HG03520 (cell line): ENCODE data around the gene CEACAM5.
"Not testable (repeated sequence)": the region's sequence is repeated elsewhere in the genome, so short reads cannot be mapped to it uniquely, and the experiment has no call there.

Source experiments
- ATAC-seq: cut with Tn5 transposase; IDR thresholded peaks from one replicate; pipeline ENCODE4 v1.9.1; 2021; ENCODE audit warnings: mild to moderate bottlenecking, moderate library complexity; ENCODE audit not compliant: unreplicated experiment

The CEACAM5 gene

DNA sequence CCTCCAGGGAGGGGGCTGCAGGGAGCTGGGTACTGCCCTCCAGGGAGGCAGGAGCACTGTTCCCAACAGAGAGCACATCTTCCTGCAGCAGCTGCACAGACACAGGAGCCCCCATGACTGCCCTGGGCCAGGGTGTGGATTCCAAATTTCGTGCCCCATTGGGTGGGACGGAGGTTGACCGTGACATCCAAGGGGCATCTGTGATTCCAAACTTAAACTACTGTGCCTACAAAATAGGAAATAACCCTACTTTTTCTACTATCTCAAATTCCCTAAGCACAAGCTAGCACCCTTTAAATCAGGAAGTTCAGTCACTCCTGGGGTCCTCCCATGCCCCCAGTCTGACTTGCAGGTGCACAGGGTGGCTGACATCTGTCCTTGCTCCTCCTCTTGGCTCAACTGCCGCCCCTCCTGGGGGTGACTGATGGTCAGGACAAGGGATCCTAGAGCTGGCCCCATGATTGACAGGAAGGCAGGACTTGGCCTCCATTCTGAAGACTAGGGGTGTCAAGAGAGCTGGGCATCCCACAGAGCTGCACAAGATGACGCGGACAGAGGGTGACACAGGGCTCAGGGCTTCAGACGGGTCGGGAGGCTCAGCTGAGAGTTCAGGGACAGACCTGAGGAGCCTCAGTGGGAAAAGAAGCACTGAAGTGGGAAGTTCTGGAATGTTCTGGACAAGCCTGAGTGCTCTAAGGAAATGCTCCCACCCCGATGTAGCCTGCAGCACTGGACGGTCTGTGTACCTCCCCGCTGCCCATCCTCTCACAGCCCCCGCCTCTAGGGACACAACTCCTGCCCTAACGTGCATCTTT is 7.8 kb upstream of the CEACAM5 start:
- no peak for ATAC-seq

DNA sequence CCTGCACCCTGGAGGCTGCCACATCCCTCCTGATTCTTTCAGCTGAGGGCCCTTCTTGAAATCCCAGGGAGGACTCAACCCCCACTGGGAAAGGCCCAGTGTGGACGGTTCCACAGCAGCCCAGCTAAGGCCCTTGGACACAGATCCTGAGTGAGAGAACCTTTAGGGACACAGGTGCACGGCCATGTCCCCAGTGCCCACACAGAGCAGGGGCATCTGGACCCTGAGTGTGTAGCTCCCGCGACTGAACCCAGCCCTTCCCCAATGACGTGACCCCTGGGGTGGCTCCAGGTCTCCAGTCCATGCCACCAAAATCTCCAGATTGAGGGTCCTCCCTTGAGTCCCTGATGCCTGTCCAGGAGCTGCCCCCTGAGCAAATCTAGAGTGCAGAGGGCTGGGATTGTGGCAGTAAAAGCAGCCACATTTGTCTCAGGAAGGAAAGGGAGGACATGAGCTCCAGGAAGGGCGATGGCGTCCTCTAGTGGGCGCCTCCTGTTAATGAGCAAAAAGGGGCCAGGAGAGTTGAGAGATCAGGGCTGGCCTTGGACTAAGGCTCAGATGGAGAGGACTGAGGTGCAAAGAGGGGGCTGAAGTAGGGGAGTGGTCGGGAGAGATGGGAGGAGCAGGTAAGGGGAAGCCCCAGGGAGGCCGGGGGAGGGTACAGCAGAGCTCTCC is 6.9 kb upstream of the CEACAM5 start:
- ATAC-seq = no peak

DNA sequence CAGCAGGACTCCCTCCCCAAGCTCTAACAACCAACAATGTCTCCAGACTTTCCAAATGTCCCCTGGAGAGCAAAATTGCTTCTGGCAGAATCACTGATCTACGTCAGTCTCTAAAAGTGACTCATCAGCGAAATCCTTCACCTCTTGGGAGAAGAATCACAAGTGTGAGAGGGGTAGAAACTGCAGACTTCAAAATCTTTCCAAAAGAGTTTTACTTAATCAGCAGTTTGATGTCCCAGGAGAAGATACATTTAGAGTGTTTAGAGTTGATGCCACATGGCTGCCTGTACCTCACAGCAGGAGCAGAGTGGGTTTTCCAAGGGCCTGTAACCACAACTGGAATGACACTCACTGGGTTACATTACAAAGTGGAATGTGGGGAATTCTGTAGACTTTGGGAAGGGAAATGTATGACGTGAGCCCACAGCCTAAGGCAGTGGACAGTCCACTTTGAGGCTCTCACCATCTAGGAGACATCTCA is 6.2 kb upstream of the CEACAM5 start:
- no peak for ATAC-seq

DNA sequence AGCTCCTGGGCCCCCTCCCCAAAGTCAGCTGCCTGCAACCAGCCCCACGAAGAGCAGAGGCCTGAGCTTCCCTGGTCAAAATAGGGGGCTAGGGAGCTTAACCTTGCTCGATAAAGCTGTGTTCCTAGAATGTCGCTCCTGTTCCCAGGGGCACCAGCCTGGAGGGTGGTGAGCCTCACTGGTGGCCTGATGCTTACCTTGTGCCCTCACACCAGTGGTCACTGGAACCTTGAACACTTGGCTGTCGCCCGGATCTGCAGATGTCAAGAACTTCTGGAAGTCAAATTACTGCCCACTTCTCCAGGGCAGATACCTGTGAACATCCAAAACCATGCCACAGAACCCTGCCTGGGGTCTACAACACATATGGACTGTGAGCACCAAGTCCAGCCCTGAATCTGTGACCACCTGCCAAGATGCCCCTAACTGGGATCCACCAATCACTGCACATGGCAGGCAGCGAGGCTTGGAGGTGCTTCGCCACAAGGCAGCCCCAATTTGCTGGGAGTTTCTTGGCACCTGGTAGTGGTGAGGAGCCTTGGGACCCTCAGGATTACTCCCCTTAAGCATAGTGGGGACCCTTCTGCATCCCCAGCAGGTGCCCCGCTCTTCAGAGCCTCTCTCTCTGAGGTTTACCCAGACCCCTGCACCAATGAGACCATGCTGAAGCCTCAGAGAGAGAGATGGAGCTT is 4.7 kb upstream of the CEACAM5 start:
- no peak for ATAC-seq

DNA sequence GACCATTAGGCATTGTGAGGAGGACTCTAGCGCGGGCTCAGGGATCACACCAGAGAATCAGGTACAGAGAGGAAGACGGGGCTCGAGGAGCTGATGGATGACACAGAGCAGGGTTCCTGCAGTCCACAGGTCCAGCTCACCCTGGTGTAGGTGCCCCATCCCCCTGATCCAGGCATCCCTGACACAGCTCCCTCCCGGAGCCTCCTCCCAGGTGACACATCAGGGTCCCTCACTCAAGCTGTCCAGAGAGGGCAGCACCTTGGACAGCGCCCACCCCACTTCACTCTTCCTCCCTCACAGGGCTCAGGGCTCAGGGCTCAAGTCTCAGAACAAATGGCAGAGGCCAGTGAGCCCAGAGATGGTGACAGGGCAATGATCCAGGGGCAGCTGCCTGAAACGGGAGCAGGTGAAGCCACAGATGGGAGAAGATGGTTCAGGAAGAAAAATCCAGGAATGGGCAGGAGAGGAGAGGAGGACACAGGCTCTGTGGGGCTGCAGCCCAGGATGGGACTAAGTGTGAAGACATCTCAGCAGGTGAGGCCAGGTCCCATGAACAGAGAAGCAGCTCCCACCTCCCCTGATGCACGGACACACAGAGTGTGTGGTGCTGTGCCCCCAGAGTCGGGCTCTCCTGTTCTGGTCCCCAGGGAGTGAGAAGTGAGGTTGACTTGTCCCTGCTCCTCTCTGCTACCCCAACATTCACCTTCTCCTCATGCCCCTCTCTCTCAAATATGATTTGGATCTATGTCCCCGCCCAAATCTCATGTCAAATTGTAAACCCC is 2.8 kb upstream of the CEACAM5 start:
- ATAC-seq = no peak

DNA sequence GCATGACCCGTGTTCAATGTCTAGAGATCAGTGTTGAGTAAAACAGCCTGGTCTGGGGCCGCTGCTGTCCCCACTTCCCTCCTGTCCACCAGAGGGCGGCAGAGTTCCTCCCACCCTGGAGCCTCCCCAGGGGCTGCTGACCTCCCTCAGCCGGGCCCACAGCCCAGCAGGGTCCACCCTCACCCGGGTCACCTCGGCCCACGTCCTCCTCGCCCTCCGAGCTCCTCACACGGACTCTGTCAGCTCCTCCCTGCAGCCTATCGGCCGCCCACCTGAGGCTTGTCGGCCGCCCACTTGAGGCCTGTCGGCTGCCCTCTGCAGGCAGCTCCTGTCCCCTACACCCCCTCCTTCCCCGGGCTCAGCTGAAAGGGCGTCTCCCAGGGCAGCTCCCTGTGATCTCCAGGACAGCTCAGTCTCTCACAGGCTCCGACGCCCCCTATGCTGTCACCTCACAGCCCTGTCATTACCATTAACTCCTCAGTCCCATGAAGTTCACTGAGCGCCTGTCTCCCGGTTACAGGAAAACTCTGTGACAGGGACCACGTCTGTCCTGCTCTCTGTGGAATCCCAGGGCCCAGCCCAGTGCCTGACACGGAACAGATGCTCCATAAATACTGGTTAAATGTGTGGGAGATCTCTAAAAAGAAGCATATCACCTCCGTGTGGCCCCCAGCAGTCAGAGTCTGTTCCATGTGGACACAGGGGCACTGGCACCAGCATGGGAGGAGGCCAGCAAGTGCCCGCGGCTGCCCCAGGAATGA is 1.5 kb upstream of the CEACAM5 start:
- no peak for ATAC-seq

DNA sequence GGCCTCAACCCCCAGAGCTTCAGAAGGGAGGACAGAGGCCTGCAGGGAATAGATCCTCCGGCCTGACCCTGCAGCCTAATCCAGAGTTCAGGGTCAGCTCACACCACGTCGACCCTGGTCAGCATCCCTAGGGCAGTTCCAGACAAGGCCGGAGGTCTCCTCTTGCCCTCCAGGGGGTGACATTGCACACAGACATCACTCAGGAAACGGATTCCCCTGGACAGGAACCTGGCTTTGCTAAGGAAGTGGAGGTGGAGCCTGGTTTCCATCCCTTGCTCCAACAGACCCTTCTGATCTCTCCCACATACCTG is 969 bp upstream of the CEACAM5 start:
- no peak for ATAC-seq

DNA sequence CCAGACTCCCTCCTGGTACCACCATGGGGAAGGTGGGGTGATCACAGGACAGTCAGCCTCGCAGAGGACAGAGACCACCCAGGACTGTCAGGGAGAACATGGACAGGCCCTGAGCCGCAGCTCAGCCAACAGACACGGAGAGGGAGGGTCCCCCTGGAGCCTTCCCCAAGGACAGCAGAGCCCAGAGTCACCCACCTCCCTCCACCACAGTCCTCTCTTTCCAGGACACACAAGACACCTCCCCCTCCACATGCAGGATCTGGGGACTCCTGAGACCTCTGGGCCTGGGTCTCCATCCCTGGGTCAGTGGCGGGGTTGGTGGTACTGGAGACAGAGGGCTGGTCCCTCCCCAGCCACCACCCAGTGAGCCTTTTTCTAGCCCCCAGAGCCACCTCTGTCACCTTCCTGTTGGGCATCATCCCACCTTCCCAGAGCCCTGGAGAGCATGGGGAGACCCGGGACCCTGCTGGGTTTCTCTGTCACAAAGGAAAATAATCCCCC is 505 bp upstream of the CEACAM5 start:
- ATAC-seq = no peak

DNA sequence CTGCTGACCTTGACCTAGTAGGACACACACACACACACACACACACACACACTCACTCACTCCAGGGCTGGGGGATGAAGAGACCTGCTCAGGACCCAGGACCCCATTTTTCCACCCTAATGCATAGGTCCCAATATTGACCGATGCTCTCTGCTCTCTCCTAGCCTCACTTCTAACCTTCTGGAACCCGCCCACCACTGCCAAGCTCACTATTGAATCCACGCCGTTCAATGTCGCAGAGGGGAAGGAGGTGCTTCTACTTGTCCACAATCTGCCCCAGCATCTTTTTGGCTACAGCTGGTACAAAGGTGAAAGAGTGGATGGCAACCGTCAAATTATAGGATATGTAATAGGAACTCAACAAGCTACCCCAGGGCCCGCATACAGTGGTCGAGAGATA is 1.1 kb downstream of the CEACAM5 start:
- not testable (repeated sequence) for ATAC-seq

DNA sequence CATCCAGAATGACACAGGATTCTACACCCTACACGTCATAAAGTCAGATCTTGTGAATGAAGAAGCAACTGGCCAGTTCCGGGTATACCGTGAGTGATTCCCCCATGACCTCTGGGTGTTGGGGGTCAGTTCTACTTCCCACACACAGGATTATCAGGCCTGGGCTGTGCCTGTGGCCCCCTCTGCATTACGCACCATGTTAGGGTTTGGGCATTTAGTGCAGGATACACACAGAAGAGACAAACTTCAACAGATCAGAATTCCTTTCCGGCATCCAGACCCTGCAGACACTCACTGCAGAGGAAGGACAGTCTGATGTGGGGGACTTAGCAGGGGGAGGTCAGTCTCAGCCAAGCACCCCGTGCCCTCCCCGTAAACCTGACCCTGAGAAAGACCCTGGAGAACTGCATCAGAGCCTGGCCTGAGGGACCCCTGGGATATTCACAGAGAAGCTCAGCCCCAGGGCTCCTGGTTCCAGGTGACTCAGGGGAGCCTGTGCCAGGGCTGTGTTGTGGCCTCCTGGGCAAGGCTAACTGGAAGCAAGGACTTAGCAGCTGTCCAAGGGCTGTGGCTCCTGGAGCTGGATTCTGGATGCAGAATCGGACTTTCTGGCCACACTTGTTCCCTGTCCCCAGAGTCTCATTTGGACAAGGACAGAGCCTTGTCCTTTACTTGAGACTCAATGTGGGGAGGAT is 1.7 kb downstream of the CEACAM5 start:
- ATAC-seq = no peak

DNA sequence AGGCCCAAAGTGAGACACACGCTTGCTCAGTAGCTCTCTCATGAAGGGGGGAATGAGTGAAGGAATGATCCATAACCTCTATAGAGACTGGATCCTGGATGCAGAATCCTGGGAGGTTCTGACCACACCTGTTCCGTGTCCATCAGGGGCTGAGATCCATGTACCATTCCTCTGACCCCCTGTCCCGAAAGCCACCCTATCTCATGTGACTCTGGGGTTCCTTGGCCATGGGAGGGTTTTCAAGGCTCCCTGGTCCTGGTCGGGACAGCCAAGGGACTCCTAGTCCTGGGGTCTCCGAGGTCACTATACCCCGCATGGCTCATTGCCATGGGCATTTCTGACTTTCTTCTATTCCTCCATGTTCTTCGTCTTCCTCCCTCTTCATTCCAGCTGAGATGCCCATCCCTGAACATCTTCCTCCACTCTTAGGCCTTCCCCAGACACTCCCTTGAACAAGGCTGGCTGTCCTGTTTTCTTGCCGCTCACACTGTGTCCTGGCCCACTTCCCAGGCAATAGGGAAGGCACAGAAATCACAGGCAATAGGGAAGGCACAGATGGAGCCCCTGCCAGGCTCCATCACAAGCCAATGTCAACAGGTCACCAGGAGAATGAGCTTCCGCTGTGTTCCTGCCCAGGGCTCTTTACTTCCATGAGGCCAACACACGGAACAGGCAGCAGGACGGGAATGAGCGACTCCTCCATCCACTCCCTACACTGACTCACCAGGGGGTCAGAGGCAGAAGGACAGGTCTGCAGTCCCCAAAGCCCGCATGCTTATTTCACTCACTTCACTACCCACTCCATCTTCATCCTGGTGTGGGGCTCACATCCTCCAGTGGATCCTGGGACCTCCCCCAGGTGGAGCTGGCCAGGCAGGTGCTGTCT is 3.2 kb downstream of the CEACAM5 start:
- ATAC-seq = no peak

DNA sequence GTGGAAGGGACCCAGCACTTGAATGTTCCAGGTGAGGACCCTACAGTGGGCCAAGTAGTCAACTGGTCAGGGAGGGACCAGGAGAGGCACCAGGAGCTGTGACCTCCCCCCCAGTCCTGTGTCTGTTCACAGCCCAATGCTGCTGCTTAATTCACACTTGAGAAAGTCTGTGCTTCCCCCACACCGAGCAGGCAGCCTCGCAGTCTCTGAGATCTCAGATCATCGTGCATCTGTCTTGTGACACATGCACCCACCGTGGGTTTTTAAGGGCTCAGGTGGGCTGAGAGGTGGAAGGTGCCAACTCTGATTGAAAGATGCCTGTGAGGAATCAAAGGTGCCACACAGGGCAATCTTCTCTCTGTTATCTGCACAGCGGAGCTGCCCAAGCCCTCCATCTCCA is 6.2 kb downstream of the CEACAM5 start:
- ATAC-seq = no peak

DNA sequence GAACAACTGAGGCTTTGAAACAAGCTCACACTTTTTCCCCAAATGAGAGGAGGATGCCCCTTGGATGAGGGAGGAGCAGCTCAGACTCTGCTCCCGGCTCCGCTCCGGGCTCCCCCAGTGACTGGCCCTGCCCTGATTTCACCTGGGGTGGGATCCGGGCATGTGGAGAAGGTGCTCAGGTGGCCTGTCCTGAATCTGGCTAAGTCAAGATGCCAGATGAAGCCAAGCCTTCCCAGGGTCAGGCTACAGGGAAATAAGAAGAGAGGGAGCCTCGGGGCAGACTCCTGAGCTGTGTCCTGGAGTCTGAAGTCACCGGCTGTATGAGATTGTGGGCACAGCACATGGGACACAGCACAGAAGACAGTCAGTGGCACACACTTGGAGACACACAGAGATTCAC is 10.3 kb downstream of the CEACAM5 start:
- ATAC-seq = no peak

DNA sequence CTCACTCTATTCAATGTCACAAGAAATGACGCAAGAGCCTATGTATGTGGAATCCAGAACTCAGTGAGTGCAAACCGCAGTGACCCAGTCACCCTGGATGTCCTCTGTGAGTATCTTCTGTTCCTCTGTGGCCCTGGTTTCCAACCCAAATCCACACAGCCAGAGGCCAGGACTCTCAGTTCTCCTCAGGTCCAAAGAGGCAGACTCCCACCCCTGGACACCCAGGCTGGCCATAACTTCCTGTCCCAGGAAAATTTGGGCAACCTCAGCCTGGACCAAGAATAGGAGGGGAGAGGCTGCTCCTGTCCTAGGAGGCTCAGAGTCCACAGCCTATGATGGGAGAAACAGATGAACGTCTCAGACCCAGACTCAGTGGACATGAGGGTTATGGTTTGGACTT is 11.7 kb downstream of the CEACAM5 start:
- no peak for ATAC-seq

DNA sequence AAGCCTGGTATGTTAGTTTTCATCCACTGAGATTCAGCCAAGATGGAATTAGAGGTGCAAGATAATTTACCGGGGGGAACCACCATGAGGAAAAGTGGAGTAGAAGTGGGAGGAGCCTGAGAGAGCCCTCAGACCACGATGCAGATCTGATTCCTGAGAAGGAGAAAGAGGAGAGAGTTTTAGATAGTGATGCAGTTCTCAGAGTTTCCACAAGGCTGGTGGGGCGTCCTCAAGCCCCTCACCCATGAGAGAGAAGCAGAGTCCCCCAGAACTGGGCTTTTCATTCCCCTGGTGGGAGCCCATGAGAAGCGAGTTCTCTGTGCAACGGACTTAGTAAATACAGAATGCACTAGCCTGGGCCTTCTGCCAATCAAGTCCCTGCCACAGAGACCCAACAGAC is 18.1 kb downstream of the CEACAM5 start:
- ATAC-seq = no peak

DNA sequence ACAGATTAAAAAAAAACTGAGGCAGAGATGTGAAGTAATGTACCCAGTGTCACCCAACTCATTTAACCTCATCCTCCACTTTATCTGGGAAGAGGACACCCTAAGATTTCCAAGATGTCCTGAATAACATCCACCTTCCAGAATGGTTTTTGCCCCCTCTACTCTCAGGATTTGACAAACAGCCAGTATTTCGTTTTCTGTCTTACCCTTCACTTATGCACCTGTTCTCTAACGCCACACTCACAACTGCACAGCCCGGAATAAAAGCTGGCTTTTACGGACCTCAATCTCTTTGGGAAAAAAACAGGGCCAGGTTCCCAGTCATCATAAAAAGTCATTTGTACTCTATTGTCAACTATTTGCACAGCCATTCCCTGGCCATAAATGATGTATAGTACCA is 25.7 kb downstream of the CEACAM5 start:
- ATAC-seq = no peak

DNA sequence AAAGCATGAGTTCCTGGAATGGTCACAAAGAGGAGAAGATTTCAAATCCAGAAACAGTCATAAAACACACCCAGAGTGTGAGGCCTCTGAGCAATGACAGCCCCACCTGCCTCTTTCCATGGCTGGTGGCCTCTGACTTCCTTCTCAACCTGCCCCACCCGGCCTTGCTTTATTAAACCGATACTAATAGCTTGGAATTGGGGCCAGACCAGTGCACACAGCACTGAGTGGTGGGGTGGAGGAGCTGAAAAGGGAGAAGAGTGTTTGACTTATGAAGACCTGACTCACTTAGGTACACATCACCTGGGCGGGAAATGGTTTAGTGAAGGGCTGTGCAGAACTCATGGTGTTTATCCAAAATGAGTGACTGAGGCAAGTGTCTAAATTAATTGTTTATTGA is 26.2 kb downstream of the CEACAM5 start:
- no peak for ATAC-seq

DNA sequence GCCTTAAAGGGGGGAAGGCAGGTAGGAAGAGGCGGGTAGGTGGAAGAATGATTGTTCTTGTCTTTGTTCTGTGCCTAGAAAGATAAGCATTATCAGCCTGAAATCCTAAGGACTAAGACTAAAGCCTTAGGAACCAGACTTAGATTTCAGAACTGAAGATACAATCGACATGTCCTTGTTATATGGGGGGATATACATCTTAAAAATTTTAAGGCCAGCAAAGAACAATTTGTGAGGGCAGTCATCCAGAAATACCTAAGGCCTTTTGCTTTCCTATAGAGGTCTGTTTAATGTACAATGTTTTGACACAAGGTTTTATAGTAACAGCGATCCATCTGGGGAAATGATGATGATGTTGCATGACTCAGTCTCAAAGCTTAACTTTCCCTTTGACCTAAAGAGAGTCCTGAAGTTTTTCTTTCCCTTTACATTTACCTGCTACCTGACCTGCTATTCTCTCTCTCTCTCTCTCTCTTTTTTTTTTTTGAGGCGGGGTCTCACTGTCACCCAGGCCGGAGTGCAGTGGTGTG is 26.7 kb downstream of the CEACAM5 start:
- no peak for ATAC-seq

DNA sequence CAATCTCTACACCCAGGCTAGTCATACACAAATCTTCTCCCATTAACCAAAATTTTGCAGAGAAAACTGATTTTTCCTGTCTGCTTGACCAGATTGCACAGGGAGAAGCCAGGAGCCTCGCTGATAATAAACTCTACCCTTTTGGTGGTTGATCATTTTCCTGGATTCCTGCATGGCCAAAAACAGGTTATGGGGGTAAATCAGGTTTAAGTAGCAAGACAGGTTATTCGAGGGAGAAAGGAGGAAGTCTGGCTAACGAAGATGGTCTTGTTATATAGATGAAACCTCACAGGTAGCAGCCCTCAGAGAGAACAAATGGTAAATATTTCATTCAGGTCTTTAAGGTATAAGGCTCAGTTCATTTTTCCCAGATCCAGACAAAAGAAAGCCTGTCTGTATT is 30.9 kb downstream of the CEACAM5 start:
- ATAC-seq = no peak
